H9 (cell line): ENCODE measurements around the gene ZNF567. TPM values are rescaled to one million over a fixed set of nuclear protein-coding genes. Genes with fewer than 3 reads are reported as not detected.
A peak's percentile ranks its signal among the peaks of the same experiment; 100 is the strongest.

ENCODE experiments used
- DNase-seq: peaks from one replicate; pipeline ENCODE4 v3.0.0-alpha.2; 2017
- H2AFZ ChIP-seq: one replicate; pipeline ENCODE4 v1.6.1; 2013; ENCODE audit warnings: mild to moderate bottlenecking, low read length, control low read depth, moderate library complexity
- H2AK5ac ChIP-seq: 2 replicates; pipeline ENCODE4 v1.6.1; 2013; ENCODE audit warnings: low read length, control low read depth, mixed read lengths; ENCODE audit not compliant: insufficient read length
- H2BK120ac ChIP-seq: one replicate; pipeline ENCODE4 v1.6.1; 2013; ENCODE audit warnings: low read depth, mild to moderate bottlenecking, low read length, control low read depth, inconsistent platforms; ENCODE audit not compliant: poor library complexity, severe bottlenecking
- H2BK12ac ChIP-seq: 2 replicates; pipeline ENCODE4 v1.6.1; 2013; ENCODE audit warnings: low read length, control low read depth, mixed read lengths, low read depth; ENCODE audit not compliant: insufficient read length
- H2BK15ac ChIP-seq: 2 replicates; pipeline ENCODE4 v1.6.1; 2013; ENCODE audit warnings: low read depth, low read length, control low read depth
- H2BK20ac ChIP-seq: one replicate; pipeline ENCODE4 v1.6.1; 2013; ENCODE audit warnings: low read depth, mild to moderate bottlenecking, low read length, control low read depth, inconsistent platforms; ENCODE audit not compliant: poor library complexity, severe bottlenecking
- H2BK5ac ChIP-seq: 2 replicates; pipeline ENCODE4 v1.6.1; 2013; ENCODE audit warnings: low read length, control low read depth, mixed read lengths; ENCODE audit not compliant: insufficient read length
- H3K14ac ChIP-seq: 2 replicates; pipeline ENCODE4 v1.6.1; 2013; ENCODE audit warnings: low read length, control low read depth; ENCODE audit not compliant: insufficient read depth
- H3K18ac ChIP-seq: 2 replicates; pipeline ENCODE4 v1.6.1; 2013; ENCODE audit warnings: low read depth, mild to moderate bottlenecking, mixed read lengths, low read length, control low read depth; ENCODE audit not compliant: insufficient read length
- H3K23ac ChIP-seq: 2 replicates; pipeline ENCODE4 v1.6.1; 2013; ENCODE audit warnings: low read length, control low read depth, mixed read lengths, low read depth; ENCODE audit not compliant: insufficient read length
- H3K23me2 ChIP-seq: 2 replicates; pipeline ENCODE4 v1.6.1; 2013; ENCODE audit warnings: low read depth, mild to moderate bottlenecking, mixed read lengths, low read length, control low read depth; ENCODE audit not compliant: insufficient read length, poor library complexity, severe bottlenecking
- H3K27ac ChIP-seq: 2 replicates; pipeline ENCODE4 v1.5.1; 2013; ENCODE audit warnings: low read length, control low read depth, mixed read lengths, low read depth; ENCODE audit not compliant: insufficient read length
- H3K27me3 ChIP-seq: 2 replicates; pipeline ENCODE4 v1.6.1; 2013; ENCODE audit warnings: low read length, control low read depth, inconsistent platforms; ENCODE audit not compliant: insufficient read depth
- H3K4ac ChIP-seq: 2 replicates; pipeline ENCODE4 v1.6.1; 2013; ENCODE audit warnings: low read depth, mild to moderate bottlenecking, control low read depth, inconsistent platforms, low read length, moderate library complexity
- H3K4me1 ChIP-seq: 2 replicates; pipeline ENCODE4 v1.6.1; 2013; ENCODE audit warnings: low read length, control low read depth, inconsistent platforms; ENCODE audit not compliant: insufficient read depth
- H3K4me2 ChIP-seq: 2 replicates; pipeline ENCODE4 v1.6.1; 2013; ENCODE audit warnings: low read length, control low read depth, mixed read lengths; ENCODE audit not compliant: insufficient read length, insufficient read depth
- H3K56ac ChIP-seq: 2 replicates; pipeline ENCODE4 v1.6.1; 2013; ENCODE audit warnings: low read depth, mild to moderate bottlenecking, mixed read lengths, low read length, control low read depth; ENCODE audit not compliant: insufficient read length
- H3K79me1 ChIP-seq: 2 replicates; pipeline ENCODE4 v1.6.1; 2013; ENCODE audit warnings: low read depth, mild to moderate bottlenecking, moderate library complexity, low read length, control low read depth, inconsistent platforms; ENCODE audit not compliant: insufficient read depth, poor library complexity, severe bottlenecking
- H3K79me2 ChIP-seq: 2 replicates; pipeline ENCODE4 v1.6.1; 2013; ENCODE audit warnings: low read length, control low read depth, inconsistent platforms; ENCODE audit not compliant: insufficient read depth
- H3K9ac ChIP-seq: 2 replicates; pipeline ENCODE4 v1.6.1; 2013; ENCODE audit warnings: low read length, control low read depth, mixed read lengths; ENCODE audit not compliant: insufficient read length; ENCODE audit errors: extremely low read depth
- H3K9me3 ChIP-seq: one replicate; pipeline ENCODE4 v1.6.1; 2013; ENCODE audit warnings: low read depth, low read length, inconsistent platforms; ENCODE audit not compliant: control insufficient read depth
- H3T11ph ChIP-seq: one replicate; pipeline ENCODE4 v1.6.1; 2013; ENCODE audit warnings: mild to moderate bottlenecking, low read length, control low read depth, inconsistent platforms
- H4K20me1 ChIP-seq: one replicate; pipeline ENCODE4 v1.6.1; 2013; ENCODE audit not compliant: control insufficient read depth, insufficient read length, insufficient read depth
- H4K5ac ChIP-seq: 2 replicates; pipeline ENCODE4 v1.6.1; 2013; ENCODE audit warnings: low read depth, mild to moderate bottlenecking, mixed read lengths, low read length, control low read depth; ENCODE audit not compliant: insufficient read length
- H4K8ac ChIP-seq: replicated peaks from 2 replicates; pipeline ENCODE4 v1.6.1; 2013; ENCODE audit warnings: low read length, control low read depth, mixed read lengths, low read depth; ENCODE audit not compliant: insufficient read length
- H4K91ac ChIP-seq: 2 replicates; pipeline ENCODE4 v1.6.1; 2013; ENCODE audit warnings: low read depth, mild to moderate bottlenecking, moderate library complexity, mixed read lengths, low read length, control low read depth; ENCODE audit not compliant: insufficient read length
- H3K27ac Mint-ChIP-seq, 3 experiments: 2 replicates in 2 of 3; 3 replicates in 1 of 3; pipeline ENCODE4 v1.8.0; 2020 to 2021; ENCODE audit warnings: mixed read lengths in 3 of 3, mild to moderate bottlenecking in 1 of 3, moderate library complexity in 1 of 3
- H3K27me3 Mint-ChIP-seq: 2 replicates; pipeline ENCODE4 v1.8.0; 2021; ENCODE audit warnings: low read depth, mild to moderate bottlenecking, moderate library complexity, mixed read lengths
- H3K36me3 Mint-ChIP-seq, 3 experiments: 2 replicates in 2 of 3; 3 replicates in 1 of 3; pipeline ENCODE4 v1.8.0; 2020 to 2021; ENCODE audit warnings: low read depth in 3 of 3, mixed read lengths in 3 of 3; ENCODE audit not compliant: insufficient read depth in 1 of 3
- H3K4me1 Mint-ChIP-seq, 2 experiments: 2 replicates each; pipeline ENCODE4 v1.8.0; 2020; ENCODE audit warnings: mixed read lengths in 2 of 2
- H3K4me3 Mint-ChIP-seq, 2 experiments: 2 replicates in 1 of 2; 3 replicates in 1 of 2; pipeline ENCODE4 v1.8.0; 2020 to 2021; ENCODE audit warnings: mild to moderate bottlenecking in 2 of 2, mixed read lengths in 2 of 2, moderate library complexity in 1 of 2
- H3K9me3 Mint-ChIP-seq, 2 experiments: 2 replicates in 1 of 2; 3 replicates in 1 of 2; pipeline ENCODE4 v1.8.0; 2020; ENCODE audit warnings: mild to moderate bottlenecking in 2 of 2, mixed read lengths in 2 of 2, moderate library complexity in 1 of 2
- CTCF ChIP-seq: fragments of 200-600 bp; sonication (generic); conservative IDR thresholded peaks from 3 replicates; pipeline ENCODE4 v1.8.0; 2021; ENCODE audit warnings: antibody characterized with exemption, mild to moderate bottlenecking
- WGBS: extraction: QIAGEN DNeasy Blood & Tissue Kit; methylation state at CpG from one replicate; pipeline ENCODE4 v1.1.7; 2013; ENCODE audit warnings: missing lambda C conversion rate, low lambda C conversion rate, mixed read lengths; ENCODE audit not compliant: insufficient read length; ENCODE audit errors: extremely low coverage; 5-methylcytosine and 5-hydroxymethylcytosine counted together
- total RNA-seq: library from RNA; stranded (reverse); gene quantifications from 2 replicates; pipeline ENCODE4 v1.2.1, GENCODE V29; 2021

Gene ZNF567
- total RNA-seq, 1 experiment from 2014 or later: 16.1 TPM

- no peak overlapping the region for H2AFZ ChIP-seq
- H2BK5ac ChIP-seq: no peak overlapping the region
- H3K23ac ChIP-seq: no peak overlapping the region
- no peak overlapping the region for H2AK5ac ChIP-seq
- H3K4ac ChIP-seq: no peak overlapping the region
- no CpG with 5 or more reads among the region's 9 CpGs for WGBS
- Mint-ChIP-seq H3K36me3 (peaks cover 48 to 51% (median 50%) of the 10 kb centered on the region in 3 experiments), H3K9me3 (peaks cover 15 to 50% of the 10 kb centered on the region in 2 experiments), H3K27me3 (peaks cover 3% of the 10 kb centered on the region; the same call in 1 of the 2 replicates), H3K27ac (peak overlapping the region; percentile 97 to 99 (median 99)), H3K4me3 (peak overlapping the region; percentile 99), H3K4me1 (peaks cover 12 to 15% of the 10 kb centered on the region in 2 experiments)
- no peak overlapping the region for H3T11ph ChIP-seq
- H4K5ac ChIP-seq: no peak overlapping the region
- no peak for DNase-seq
- no peak overlapping the region for H2BK12ac ChIP-seq
- H2BK15ac ChIP-seq: no peak overlapping the region
- H2BK120ac ChIP-seq: no peak overlapping the region
- no peaks in the 10 kb centered on the region for H4K20me1 ChIP-seq
- peak overlapping the region; percentile 87; the same call in 1 of the 2 replicates for H3K14ac ChIP-seq
- no peak for TF ChIP-seq CTCF
- no peak overlapping the region for H3K56ac ChIP-seq
- H3K9me3 ChIP-seq: no peaks in the 10 kb centered on the region
- H3K79me2 ChIP-seq: peaks cover 7% of the 10 kb centered on the region
- no peak overlapping the region for H3K18ac ChIP-seq
- H3K4me1 ChIP-seq: no peaks in the 10 kb centered on the region
- no peak overlapping the region for H4K8ac ChIP-seq
- H3K27me3 ChIP-seq: no peaks in the 10 kb centered on the region
- no peak overlapping the region for H4K91ac ChIP-seq
- H3K23me2 ChIP-seq: peaks cover 11% of the 10 kb centered on the region
- peaks cover 3% of the 10 kb centered on the region for H3K79me1 ChIP-seq
- no peak overlapping the region for H2BK20ac ChIP-seq
- H3K9ac ChIP-seq: peak overlapping the region; percentile 77
- H3K27ac ChIP-seq: no peak overlapping the region
- peak overlapping the region; percentile 76 for H3K4me2 ChIP-seq
These were observed 646 bp downstream of the ZNF567 start for GRCh38 chr19:36688058-36688457.
